ENCODE data around the gene JDP2.
A peak's percentile ranks its signal among the peaks of the same experiment; 100 is the strongest.

JDP2 gene

DNA sequence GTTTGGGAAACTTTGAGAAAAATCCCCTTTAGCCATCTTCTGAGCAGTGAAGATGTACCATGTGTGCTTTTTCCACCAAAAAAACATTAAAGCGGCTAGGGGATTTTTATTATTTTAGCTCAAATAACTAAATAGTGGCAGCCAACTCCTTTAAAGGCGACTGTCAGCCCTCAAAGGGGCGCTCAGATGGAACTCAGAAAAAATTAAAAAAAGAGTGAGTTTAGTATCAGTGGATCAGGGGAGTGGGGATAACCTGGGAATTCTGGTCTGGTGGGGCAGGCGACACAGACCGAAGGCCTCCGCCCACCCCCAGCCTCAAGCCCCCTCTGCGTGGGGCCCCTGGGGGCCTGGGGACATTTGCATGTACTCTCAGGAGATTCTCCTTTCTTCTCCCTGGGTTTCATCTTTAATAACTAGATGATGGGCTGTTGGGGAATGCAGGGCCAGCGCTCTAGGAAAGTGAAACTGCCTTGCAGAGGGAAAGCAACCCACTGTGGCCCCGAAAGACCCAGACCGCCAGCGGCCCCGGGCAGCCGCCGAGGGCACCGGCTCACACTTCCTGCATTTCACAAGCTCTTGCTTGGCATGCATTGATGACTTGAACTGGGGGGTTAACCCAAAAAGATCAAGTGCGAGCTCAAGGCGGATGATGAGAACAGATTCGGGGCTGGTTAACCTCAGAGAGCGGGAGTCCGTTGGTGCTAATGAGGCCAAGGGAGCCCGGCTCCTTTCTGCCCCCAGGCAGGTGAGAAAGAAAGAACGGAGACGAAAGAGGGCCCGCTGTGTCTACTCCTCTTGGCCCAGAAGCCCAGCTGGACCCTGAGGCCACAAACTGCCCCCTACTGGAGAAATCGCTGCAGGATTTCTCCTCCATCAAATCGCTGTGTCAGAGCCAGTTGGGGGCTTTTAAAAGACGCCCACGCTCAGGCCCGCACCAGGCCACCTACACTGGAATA lies 87.1 kb downstream of the JDP2 start:
- DNase-seq (ENCODE audit: low read depth in 2 of 2): no peak

DNA sequence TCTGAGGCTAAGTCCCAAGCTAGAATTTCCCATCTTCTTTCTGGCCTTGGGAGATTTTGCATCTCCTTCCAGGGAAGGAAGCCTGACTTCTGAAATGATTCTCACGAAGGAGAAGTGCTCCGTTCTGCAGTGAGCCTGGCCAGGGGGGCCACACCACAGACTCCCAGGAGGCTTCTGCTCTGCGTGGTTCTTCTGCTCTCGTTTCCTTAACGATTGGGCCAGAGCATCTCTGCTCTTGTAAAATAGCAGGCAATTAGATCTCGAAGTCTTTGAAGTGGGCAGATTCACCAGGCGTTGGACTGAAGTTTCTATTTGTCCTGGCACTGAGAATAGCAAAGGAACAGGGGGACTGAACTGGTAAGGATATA lies 87.8 kb downstream of the JDP2 start:
- DNase-seq (ENCODE audit: low read depth in 2 of 2): no peak

DNA sequence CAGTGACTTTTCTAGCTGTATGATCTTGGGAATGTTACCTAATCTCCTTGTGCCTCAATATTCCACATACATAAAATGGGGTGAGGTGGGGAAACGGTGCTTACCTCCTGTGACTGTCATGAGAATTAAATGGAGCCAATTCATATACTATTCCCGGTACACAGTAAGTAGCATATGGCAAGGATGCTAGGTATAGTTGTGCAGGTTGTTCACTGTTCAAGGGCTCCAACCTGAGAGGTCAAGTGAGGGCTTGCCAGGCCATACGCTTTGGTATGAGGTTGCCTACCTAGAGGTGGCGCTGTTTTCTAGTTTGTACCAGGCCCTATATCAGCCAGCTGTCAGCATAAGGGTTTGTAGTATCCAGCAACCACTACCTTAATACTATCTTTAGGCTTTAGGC lies 90.8 kb downstream of the JDP2 start:
- no peak for DNase-seq (ENCODE audit: low read depth in 2 of 2)

DNA sequence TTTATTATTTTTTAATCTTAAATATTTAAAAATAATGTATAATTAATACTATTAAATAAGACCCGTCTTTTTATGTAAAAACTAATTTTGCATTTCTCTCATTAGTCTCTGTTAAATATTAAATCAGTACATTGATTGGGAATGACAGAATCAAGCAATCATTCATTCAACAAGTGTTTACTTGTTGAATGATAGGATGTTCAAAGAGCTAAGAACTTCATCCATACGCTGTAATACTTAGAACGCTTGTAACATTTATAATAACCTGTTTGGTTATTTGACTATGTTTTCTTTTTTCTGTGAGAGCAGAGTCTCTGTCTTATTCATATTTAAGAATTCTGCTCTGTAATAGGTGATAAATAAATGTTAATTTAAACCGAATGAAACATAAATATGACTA lies 91.6 kb downstream of the JDP2 start:
- no peak for DNase-seq (ENCODE audit: low read depth in 2 of 2)

DNA sequence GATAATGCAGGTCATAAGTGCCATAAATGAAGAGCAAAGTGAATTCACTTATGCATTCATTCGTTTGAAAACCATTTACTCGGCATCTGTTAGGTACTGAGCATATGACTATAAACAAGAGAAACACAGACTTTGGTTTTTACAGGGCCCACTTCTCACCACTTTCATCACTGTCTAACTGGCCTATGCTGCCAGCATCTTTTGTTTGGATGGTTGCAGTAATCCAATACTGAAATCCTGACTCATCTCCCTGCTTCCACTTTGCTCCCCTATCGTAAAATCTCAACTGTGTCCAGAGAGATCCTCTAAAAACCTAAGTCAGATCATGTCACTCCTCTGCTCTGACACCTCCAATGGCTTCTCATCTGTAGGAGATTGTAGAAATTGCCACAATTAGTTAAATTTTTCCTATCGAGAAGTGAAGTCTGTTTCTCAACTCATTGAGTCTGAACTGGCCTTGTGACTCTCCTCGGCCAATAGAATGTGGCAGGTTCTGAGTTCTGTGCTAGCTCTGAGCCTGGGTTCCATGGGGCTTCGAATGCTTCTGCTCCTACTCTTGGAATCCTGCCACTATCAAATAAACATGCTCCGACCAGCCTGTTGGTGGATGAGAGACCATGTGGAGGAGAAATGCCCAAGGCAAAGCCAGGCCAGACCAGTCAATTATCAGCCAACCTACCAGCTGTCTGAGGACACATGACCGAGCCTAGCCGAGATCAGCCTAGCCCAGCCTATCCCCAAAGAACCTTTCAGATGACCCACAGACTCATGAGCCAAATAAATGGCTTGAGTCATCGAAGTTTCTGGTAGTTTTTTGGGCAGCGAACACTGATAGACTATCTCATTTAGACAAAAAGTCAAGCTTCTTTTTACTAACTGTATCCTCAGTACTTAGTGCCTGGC lies 92.3 kb downstream of the JDP2 start:
- DNase-seq (ENCODE audit: low read depth in 2 of 2): no peak

DNA sequence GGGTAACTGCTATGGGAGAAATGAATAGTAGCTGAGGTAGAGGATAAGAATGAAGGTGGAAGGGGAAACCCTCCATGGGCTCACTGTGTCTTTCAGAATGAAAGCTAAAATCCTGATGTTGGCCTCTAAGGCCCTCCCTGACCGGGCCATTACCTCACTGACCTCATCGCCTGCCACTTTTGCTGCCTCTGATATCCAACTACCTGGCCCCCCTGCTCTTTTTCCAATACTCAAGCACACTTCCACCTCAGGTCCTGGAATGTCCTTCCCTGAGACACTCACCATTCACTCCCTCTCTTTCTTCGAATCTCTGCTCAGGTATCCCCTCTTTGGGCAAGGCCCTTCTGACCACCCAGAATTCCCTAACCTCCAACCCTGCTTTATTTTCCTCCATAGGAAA lies 93.0 kb downstream of the JDP2 start:
- DNase-seq (ENCODE audit: low read depth in 2 of 2): no peak

DNA sequence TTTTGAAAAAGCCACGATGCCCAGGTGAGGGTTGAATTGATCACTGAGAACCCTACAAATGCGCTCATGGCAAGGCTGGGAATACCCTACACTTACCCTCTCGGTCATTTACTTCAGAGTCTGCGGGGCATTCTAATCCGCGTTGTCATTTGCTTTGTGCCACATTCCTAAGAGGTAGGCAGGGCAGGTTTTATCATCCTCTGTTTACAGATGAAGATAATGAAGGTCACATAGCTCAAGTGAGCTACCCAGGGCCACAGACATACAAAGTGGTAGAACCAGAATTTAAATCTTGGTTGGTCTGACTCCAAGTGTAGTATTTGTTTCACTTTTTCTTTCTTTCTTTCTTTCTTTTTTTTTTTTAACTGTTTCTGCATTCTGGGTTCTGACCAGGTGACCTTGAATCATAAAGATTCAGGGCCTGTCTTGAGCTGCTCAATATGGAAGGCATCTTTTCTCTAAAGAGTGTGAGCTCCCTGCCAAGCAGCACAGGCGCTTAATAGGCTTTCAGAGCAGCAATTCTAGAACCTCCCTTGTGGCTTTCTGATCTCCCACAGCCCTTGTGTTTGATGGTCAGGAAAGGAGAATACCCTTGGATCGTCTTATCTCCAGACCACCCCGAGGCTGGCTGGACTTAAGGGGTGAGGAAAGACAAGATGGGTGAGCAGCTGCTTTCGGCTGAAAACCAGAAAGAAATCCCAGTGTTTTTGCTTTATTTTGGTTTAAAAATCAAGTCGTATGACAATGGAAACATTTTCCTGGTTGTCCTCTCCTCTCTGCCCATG lies 93.8 kb downstream of the JDP2 start:
- no peak for DNase-seq (ENCODE audit: low read depth in 2 of 2)

DNA sequence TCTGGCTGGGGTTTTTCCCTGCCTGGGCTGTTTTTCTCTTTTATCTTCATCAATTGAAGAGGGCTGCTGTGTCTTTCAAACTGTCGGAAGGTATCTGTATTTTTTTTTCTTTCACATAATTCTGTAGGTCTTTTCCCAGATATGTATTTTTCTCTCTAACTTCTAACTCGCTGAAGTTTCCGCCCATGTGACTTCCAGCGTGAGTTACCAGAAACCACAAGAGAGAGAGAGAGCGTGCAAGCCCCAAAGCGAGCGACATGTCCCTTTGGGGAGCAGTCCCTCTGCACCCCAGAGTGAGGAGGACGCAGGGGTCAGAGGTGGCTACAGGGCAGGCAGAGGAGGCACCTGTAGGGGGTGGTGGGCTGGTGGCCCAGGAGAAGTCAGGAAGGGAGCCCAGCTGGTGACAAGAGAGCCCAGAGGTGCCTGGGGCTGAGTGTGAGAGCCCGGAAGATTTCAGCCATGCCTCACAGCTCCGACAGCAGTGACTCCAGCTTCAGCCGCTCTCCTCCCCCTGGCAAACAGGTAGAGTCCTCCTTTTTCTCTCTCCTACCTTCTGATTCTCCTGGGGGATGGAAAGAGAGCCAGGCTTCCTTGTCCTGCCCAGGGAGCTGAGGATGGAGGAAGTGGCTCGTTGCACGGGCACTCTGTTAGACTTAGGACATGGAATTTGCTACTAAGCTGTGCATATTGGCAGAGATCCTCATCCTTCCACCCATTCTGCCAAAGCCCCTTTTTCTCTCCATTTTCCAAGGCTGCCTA lies 94.6 kb downstream of the JDP2 start, which contains the start of gene BATF:
Gene BATF, plus strand, starts transcription at position 246 of the 759 bp plus-strand sequence. Its CDS starts 214 bp downstream, at position 460.
- DNase-seq (ENCODE audit: low read depth in 2 of 2): peak in 1 of 2 donors; percentile 74

DNA sequence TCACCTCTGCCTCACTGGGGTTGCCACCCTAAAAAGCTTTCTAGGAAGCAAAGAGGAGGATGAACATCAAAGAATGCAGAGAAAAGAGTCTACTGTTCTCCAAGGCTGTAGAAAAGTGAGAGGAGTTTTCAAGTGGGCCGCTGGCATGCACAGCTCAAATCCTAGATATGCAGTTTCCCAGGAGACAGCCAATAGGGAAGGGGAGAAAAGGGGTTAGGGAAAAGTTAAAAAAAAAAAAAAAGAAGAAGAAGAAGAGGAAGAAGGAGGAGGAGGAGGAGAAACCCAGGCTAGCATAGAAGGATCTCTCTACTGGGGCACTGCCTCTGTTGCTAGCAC lies 95.1 kb downstream of the JDP2 start:
- no peak for DNase-seq (ENCODE audit: low read depth in 2 of 2)

All from stimulated activated CD8-positive, alpha-beta memory T cell treated with anti-CD3 and anti-CD28 coated beads, Interleukin-15, amount 100 ng/mL, for 4 hours (primary cell).